BJ (cell line): Measurements from ENCODE around the gene DDX24. TPM values are rescaled to one million over a fixed set of nuclear protein-coding genes. Genes with fewer than 3 reads are reported as not detected.

Experiments used
- CTCF ChIA-PET: fragments of 350-600 bp; formaldehyde crosslinking; extraction: SDS; loops from one replicate; lab custom pipeline; 2021; ENCODE audit warnings: antibody characterized with exemption, inconsistent platforms; lab: Yijun Ruan, JAX
- POLR2A ChIA-PET: fragments of 300-600 bp; sonication (Branson Sonifier 250); formaldehyde crosslinking; extraction: SDS; loops from one replicate; lab custom pipeline; 2021; ENCODE audit warnings: antibody characterized with exemption; lab: Charles Lee
- DNase-seq: peaks from one replicate; pipeline ENCODE4 v3.0.0-alpha.2; 2011; ENCODE audit warnings: low read depth
- H3K27me3 ChIP-seq: 2 replicates; pipeline ENCODE4 v1.6.0; 2011; ENCODE audit warnings: low read length; ENCODE audit not compliant: control insufficient read depth, insufficient read depth
- H3K36me3 ChIP-seq: 2 replicates; pipeline ENCODE4 v1.5.1; 2011; ENCODE audit warnings: low read length; ENCODE audit not compliant: control insufficient read depth, insufficient read depth
- H3K4me3 ChIP-seq: 2 replicates; pipeline ENCODE4 v1.5.1; 2011; ENCODE audit warnings: low read depth, mild to moderate bottlenecking, control low read depth, low read length
- CTCF ChIP-seq: IDR thresholded peaks from 2 replicates; pipeline ENCODE4 v1.5.1; 2011; ENCODE audit warnings: low read depth, mild to moderate bottlenecking, control low read depth, inconsistent platforms, low read length, moderate library complexity; ENCODE audit not compliant: insufficient read depth
- polyA plus RNA-seq: library from polyadenylated mRNA; depleted of rRNA; stranded (reverse); fragments of >200 nt; gene quantifications from 2 replicates; pipeline ENCODE4 v1.2.3, GENCODE V29; 2011

The DDX24 gene
- polyA plus RNA-seq, 1 experiment: 147 TPM

- no peaks in the 10 kb centered on the region for H3K27me3 ChIP-seq
- ChIA-PET POLR2A (no interaction called here), CTCF (interaction anchor here (0.7 to 12.3 kb wide), 2 partner anchors 11 to 99 kb away, joined by 3 to 248 read pairs; no protein-coding TSS in a partner anchor)
- TF ChIP-seq CTCF: no peak
- no peak overlapping the region for H3K4me3 ChIP-seq
- peaks cover 7% of the 10 kb centered on the region for H3K36me3 ChIP-seq
- DNase-seq: no peak
Observed at GRCh38 chr14:94040796-94041195, 40.2 kb downstream of the DDX24 start.

DNA sequence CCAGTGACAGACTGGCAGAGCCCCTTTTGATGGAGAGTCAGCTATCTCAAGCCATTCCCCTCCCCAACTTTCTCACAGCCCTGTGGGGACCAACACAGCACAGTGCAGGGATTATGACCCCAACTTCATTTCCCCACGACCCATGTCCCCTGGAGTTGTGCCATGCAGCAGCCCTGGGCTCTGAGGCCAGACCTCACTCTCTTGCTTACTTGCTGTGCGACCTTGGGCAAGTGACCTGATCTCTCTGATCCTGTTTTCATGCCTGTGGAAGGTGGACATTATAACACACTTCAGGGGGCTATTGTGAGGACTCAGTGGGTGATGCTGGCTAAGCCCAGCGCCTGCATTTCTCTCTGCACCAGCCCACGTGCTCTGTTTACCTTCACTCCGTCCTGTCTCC, 40.8 kb downstream of the DDX24 start:
- no peak for DNase-seq
- peaks cover 6% of the 10 kb centered on the region for H3K36me3 ChIP-seq
- H3K27me3 ChIP-seq: no peaks in the 10 kb centered on the region
- TF ChIP-seq CTCF: no peak
- no peak overlapping the region for H3K4me3 ChIP-seq
- ChIA-PET CTCF (interaction anchor here (12.3 kb wide), 1 partner anchor 99 kb away, joined by 248 read pairs; no protein-coding TSS in a partner anchor), POLR2A (no interaction called here)

- ChIA-PET CTCF (interaction anchor here (0.8 to 12.3 kb wide), 4 partner anchors 11 to 101 kb away, joined by 3 to 248 read pairs (median 3); partner anchors contain the start of gene OTUB2), POLR2A (interaction anchor here (0.7 kb wide), 1 partner anchor 93 kb away, joined by 5 read pairs; no protein-coding TSS in a partner anchor)
- no peak for DNase-seq
- H3K4me3 ChIP-seq: no peak overlapping the region
- no peak for TF ChIP-seq CTCF
- H3K36me3 ChIP-seq: no peaks in the 10 kb centered on the region; the same call in none of the 2 replicates
- no peaks in the 10 kb centered on the region for H3K27me3 ChIP-seq
Observed at GRCh38 chr14:94038921-94039629, 41.9 kb downstream of the DDX24 start.

DNA sequence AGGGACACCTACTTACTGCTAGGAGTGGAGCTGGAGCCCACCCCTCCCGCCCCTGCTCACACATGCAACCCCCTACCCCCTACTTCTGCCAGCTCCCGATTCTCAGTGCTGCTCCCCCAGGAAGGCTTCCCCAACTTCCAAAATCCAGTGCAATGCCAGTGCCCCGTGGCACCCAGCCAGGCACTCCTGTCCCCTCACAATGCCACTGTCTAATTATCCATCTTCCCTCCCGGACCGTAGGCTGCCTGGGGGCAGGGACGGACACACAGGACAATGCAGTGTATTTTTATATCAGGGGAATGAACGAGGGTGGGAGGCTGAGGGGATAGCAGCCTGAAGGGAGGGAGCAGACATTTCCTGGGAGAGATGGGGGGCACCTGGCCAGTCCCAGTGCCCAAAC, 42.5 kb downstream of the DDX24 start:
- POLR2A ChIA-PET: no interaction called here
- no peak for DNase-seq
- TF ChIP-seq CTCF: no peak
- CTCF ChIA-PET: interaction anchor here (1.0 to 12.3 kb wide), 6 partner anchors 12 to 142 kb away, joined by 3 to 248 read pairs (median 21); no protein-coding TSS in a partner anchor
- H3K4me3 ChIP-seq: no peak overlapping the region
- H3K27me3 ChIP-seq: no peaks in the 10 kb centered on the region
- no peaks in the 10 kb centered on the region; the same call in none of the 2 replicates for H3K36me3 ChIP-seq

DNA sequence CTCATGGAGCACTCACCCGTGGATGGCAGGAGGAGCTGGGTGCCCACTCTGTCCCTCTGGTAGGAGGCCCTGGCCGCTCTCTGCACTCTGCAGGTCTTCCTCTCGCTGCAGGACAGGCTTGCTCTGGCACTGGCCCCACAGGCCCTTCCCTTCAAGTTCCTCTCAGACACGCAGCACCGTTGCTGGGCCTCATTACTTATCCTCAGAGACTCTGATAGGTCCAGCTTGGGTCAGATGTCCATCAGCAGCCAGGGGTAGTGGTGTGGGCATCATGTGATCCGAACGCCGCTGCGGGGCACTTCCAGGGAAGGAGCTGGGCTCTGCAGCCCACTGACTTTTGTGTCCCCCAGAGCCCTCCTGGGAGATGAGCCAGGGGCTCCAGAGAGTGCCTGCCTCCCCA, 43.0 kb downstream of the DDX24 start:
- Histone ChIP-seq H3K36me3 (no peaks in the 10 kb centered on the region; the same call in none of the 2 replicates), H3K4me3 (no peak overlapping the region), H3K27me3 (no peaks in the 10 kb centered on the region)
- ChIA-PET CTCF (interaction anchor here (1.0 to 12.3 kb wide), 6 partner anchors 13 to 143 kb away, joined by 3 to 248 read pairs (median 21); no protein-coding TSS in a partner anchor), POLR2A (no interaction called here)
- no peak for TF ChIP-seq CTCF
- DNase-seq: no peak
